ENCODE results near the gene PTPRT.

Gene PTPRT

GRCh38 chr20:42130810-42131596 lies 1058.7 kb downstream of the PTPRT start:
- H2AFZ ChIP-seq (ENCODE audit: low read depth, low read length) = no peak overlapping the region
- H2AK5ac ChIP-seq (ENCODE audit: low read length, severe bottlenecking) = no peak overlapping the region
- no peak overlapping the region for H3K18ac ChIP-seq (ENCODE audit: low read depth in 1 of 2, low read length in 2 of 2)
- no peaks in the 10 kb centered on the region for H3K27me3 ChIP-seq (ENCODE audit: control insufficient read depth in 1 of 2, insufficient read depth in 1 of 2, low read length in 2 of 2)
- 95% methylated on average over 4 of the region's 5 CpGs for WGBS
- H2BK120ac ChIP-seq (ENCODE audit: low read depth, low read length) = no peak overlapping the region
- H3K23ac ChIP-seq (ENCODE audit: low read length in 2 of 2) = no peak overlapping the region
- H2BK12ac ChIP-seq (ENCODE audit: low read length in 2 of 2) = no peak overlapping the region
- H3K4me2 ChIP-seq (ENCODE audit: low read length, poor library complexity, severe bottlenecking) = no peak overlapping the region
- no peak overlapping the region for H3K27ac ChIP-seq (ENCODE audit: low read length, poor library complexity, severe bottlenecking)
- no peak overlapping the region for H4K91ac ChIP-seq (ENCODE audit: low read length)
- no peak overlapping the region for H3K4ac ChIP-seq (ENCODE audit: low read depth in 1 of 2, low read length in 2 of 2)
- no peak overlapping the region for H3K4me3 ChIP-seq (ENCODE audit: insufficient read depth in 1 of 2, low read depth in 1 of 2, low read length in 2 of 2)
- no peak for DNase-seq
- H2BK15ac ChIP-seq (ENCODE audit: low read depth, poor library complexity, severe bottlenecking) = no peak overlapping the region
- no peak overlapping the region for H2BK5ac ChIP-seq (ENCODE audit: low read depth, low read length, poor library complexity, severe bottlenecking)
- no peak overlapping the region for H4K8ac ChIP-seq (ENCODE audit: low read length)
- H3K9ac ChIP-seq (ENCODE audit: low read length) = no peak overlapping the region
- no peaks in the 10 kb centered on the region for H3K36me3 ChIP-seq (ENCODE audit: control insufficient read depth in 1 of 2, insufficient read depth in 2 of 2, low read depth in 1 of 2, low read length in 2 of 2)
- H3K4me1 ChIP-seq (ENCODE audit: control insufficient read depth, insufficient read depth, low read depth, low read length) = no peaks in the 10 kb centered on the region
- no peaks in the 10 kb centered on the region for H3K9me3 ChIP-seq (ENCODE audit: control insufficient read depth, low read length)
- H3K14ac ChIP-seq (ENCODE audit: low read length in 2 of 2) = no peak overlapping the region
- H3K79me1 ChIP-seq (replicated peaks; ENCODE audit: low read length, poor library complexity, severe bottlenecking) = no peaks in the 10 kb centered on the region

DNA sequence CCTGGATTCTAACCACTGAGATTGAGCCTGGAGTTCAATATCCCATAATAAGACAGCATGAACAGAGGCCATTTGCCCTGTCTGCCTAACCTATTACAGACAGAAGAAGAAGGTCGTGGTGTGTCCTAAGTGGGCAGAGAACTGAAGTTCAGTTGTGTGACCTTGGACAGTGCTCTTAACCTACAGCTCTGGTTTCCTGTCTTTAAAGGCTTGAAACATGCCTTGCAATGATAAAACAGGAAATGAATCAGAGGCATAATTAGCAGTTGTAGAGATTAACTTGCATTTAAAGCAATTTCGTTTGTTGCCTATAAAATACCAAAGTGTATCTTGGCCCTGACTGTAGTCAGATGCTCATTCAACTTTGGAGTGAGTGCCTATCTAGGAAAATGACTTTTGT lies 1064.3 kb downstream of the PTPRT start:
- Histone ChIP-seq H3K9me3 (ENCODE audit: control insufficient read depth, low read length) (no peaks in the 10 kb centered on the region), H4K91ac (ENCODE audit: low read length) (no peak overlapping the region), H2BK120ac (ENCODE audit: low read depth, low read length) (no peak overlapping the region), H2BK15ac (ENCODE audit: low read depth, poor library complexity, severe bottlenecking) (no peak overlapping the region), H3K4me1 (ENCODE audit: control insufficient read depth, insufficient read depth, low read depth, low read length) (no peaks in the 10 kb centered on the region), H3K23ac (ENCODE audit: low read length in 2 of 2) (no peak overlapping the region), H3K9ac (ENCODE audit: low read length) (no peak overlapping the region), H3K14ac (ENCODE audit: low read length in 2 of 2) (no peak overlapping the region), H3K4ac (ENCODE audit: low read depth in 1 of 2, low read length in 2 of 2) (no peak overlapping the region), H3K36me3 (ENCODE audit: control insufficient read depth in 1 of 2, insufficient read depth in 2 of 2, low read depth in 1 of 2, low read length in 2 of 2) (no peaks in the 10 kb centered on the region), H2AFZ (ENCODE audit: low read depth, low read length) (no peak overlapping the region), H3K79me1 (replicated peaks; ENCODE audit: low read length, poor library complexity, severe bottlenecking) (no peaks in the 10 kb centered on the region), H3K4me3 (ENCODE audit: insufficient read depth in 1 of 2, low read depth in 1 of 2, low read length in 2 of 2) (no peak overlapping the region), H4K8ac (ENCODE audit: low read length) (no peak overlapping the region), H2BK12ac (ENCODE audit: low read length in 2 of 2) (no peak overlapping the region), H3K18ac (ENCODE audit: low read depth in 1 of 2, low read length in 2 of 2) (no peak overlapping the region), H2AK5ac (ENCODE audit: low read length, severe bottlenecking) (no peak overlapping the region), H3K27ac (ENCODE audit: low read length, poor library complexity, severe bottlenecking) (no peak overlapping the region), H3K27me3 (ENCODE audit: control insufficient read depth in 1 of 2, insufficient read depth in 1 of 2, low read length in 2 of 2) (no peaks in the 10 kb centered on the region), H3K4me2 (ENCODE audit: low read length, poor library complexity, severe bottlenecking) (no peak overlapping the region), H2BK5ac (ENCODE audit: low read depth, low read length, poor library complexity, severe bottlenecking) (no peak overlapping the region)
- no peak for DNase-seq
- 35% methylated on average over 2 of the region's 2 CpGs for WGBS

DNA sequence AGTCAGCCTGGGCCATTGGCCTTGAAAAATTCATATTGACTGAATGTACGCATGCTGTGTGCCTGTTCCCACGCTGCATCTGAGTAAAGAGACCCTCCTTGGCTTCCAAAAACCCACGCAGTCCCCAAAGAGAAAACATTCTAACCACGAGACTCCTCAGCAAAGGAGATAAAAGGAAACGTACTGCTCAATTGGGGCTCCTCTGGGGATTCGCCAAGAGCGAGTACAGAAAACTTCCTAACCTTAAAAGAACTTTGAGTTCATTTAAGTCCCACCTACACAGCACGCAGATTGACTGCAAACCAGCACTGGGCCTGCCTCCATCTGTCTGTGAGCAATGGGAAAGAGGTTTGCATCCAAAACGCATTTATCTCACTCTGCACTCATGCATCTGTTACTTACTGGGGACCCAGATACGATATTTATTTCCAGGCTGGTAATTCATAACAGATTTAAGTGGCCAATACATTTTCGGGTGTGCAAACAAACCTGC lies 1065.7 kb downstream of the PTPRT start:
- Histone ChIP-seq H2AFZ (ENCODE audit: low read depth, low read length) (no peak overlapping the region), H3K9me3 (ENCODE audit: control insufficient read depth, low read length) (no peaks in the 10 kb centered on the region), H2BK120ac (ENCODE audit: low read depth, low read length) (no peak overlapping the region), H3K79me1 (replicated peaks; ENCODE audit: low read length, poor library complexity, severe bottlenecking) (no peaks in the 10 kb centered on the region), H3K18ac (ENCODE audit: low read depth in 1 of 2, low read length in 2 of 2) (no peak overlapping the region), H2BK5ac (ENCODE audit: low read depth, low read length, poor library complexity, severe bottlenecking) (no peak overlapping the region), H4K8ac (ENCODE audit: low read length) (no peak overlapping the region), H2BK12ac (ENCODE audit: low read length in 2 of 2) (no peak overlapping the region), H3K36me3 (ENCODE audit: control insufficient read depth in 1 of 2, insufficient read depth in 2 of 2, low read depth in 1 of 2, low read length in 2 of 2) (no peaks in the 10 kb centered on the region), H3K4me3 (ENCODE audit: insufficient read depth in 1 of 2, low read depth in 1 of 2, low read length in 2 of 2) (no peak overlapping the region), H3K4ac (ENCODE audit: low read depth in 1 of 2, low read length in 2 of 2) (no peak overlapping the region), H3K4me2 (ENCODE audit: low read length, poor library complexity, severe bottlenecking) (no peak overlapping the region), H3K27me3 (ENCODE audit: control insufficient read depth in 1 of 2, insufficient read depth in 1 of 2, low read length in 2 of 2) (no peaks in the 10 kb centered on the region), H3K9ac (ENCODE audit: low read length) (no peak overlapping the region), H4K91ac (ENCODE audit: low read length) (no peak overlapping the region), H3K23ac (ENCODE audit: low read length in 2 of 2) (no peak overlapping the region), H3K14ac (ENCODE audit: low read length in 2 of 2) (no peak overlapping the region), H3K4me1 (ENCODE audit: control insufficient read depth, insufficient read depth, low read depth, low read length) (no peaks in the 10 kb centered on the region), H2AK5ac (ENCODE audit: low read length, severe bottlenecking) (no peak overlapping the region), H3K27ac (ENCODE audit: low read length, poor library complexity, severe bottlenecking) (no peak overlapping the region), H2BK15ac (ENCODE audit: low read depth, poor library complexity, severe bottlenecking) (no peak overlapping the region)
- 60% methylated on average over 11 of the region's 11 CpGs for WGBS
- DNase-seq = no peak

GRCh38 chr20:42118409-42119125 lies 1071.1 kb downstream of the PTPRT start:
- H3K36me3 ChIP-seq (ENCODE audit: control insufficient read depth in 1 of 2, insufficient read depth in 2 of 2, low read depth in 1 of 2, low read length in 2 of 2) = no peaks in the 10 kb centered on the region
- H3K18ac ChIP-seq (ENCODE audit: low read depth in 1 of 2, low read length in 2 of 2) = no peak overlapping the region
- H3K23ac ChIP-seq (ENCODE audit: low read length in 2 of 2) = no peak overlapping the region
- no peak overlapping the region for H2BK120ac ChIP-seq (ENCODE audit: low read depth, low read length)
- H3K4me2 ChIP-seq (ENCODE audit: low read length, poor library complexity, severe bottlenecking) = no peak overlapping the region
- no peak overlapping the region for H3K9ac ChIP-seq (ENCODE audit: low read length)
- no peak overlapping the region for H3K27ac ChIP-seq (ENCODE audit: low read length, poor library complexity, severe bottlenecking)
- H2BK15ac ChIP-seq (ENCODE audit: low read depth, poor library complexity, severe bottlenecking) = no peak overlapping the region
- H2BK12ac ChIP-seq (ENCODE audit: low read length in 2 of 2) = no peak overlapping the region
- H2BK5ac ChIP-seq (ENCODE audit: low read depth, low read length, poor library complexity, severe bottlenecking) = no peak overlapping the region
- H3K4me3 ChIP-seq (ENCODE audit: insufficient read depth in 1 of 2, low read depth in 1 of 2, low read length in 2 of 2) = no peak overlapping the region
- H3K4me1 ChIP-seq (ENCODE audit: control insufficient read depth, insufficient read depth, low read depth, low read length) = no peaks in the 10 kb centered on the region
- H3K27me3 ChIP-seq (ENCODE audit: control insufficient read depth in 1 of 2, insufficient read depth in 1 of 2, low read length in 2 of 2) = no peaks in the 10 kb centered on the region
- no peak overlapping the region for H3K14ac ChIP-seq (ENCODE audit: low read length in 2 of 2)
- no peak for DNase-seq
- H3K9me3 ChIP-seq (ENCODE audit: control insufficient read depth, low read length) = no peaks in the 10 kb centered on the region
- no peak overlapping the region for H2AFZ ChIP-seq (ENCODE audit: low read depth, low read length)
- no peak overlapping the region for H2AK5ac ChIP-seq (ENCODE audit: low read length, severe bottlenecking)
- H3K4ac ChIP-seq (ENCODE audit: low read depth in 1 of 2, low read length in 2 of 2) = no peak overlapping the region
- WGBS = 69% methylated on average over 6 of the region's 7 CpGs
- H4K91ac ChIP-seq (ENCODE audit: low read length) = no peak overlapping the region
- H4K8ac ChIP-seq (ENCODE audit: low read length) = no peak overlapping the region
- no peaks in the 10 kb centered on the region for H3K79me1 ChIP-seq (replicated peaks; ENCODE audit: low read length, poor library complexity, severe bottlenecking)
